HepG2 (cell line): ENCODE results near the gene SMG5. TPM values are rescaled to one million over a fixed set of nuclear protein-coding genes. Genes with fewer than 3 reads are reported as not detected.
A peak's percentile ranks its signal among the peaks of the same experiment; 100 is the strongest.

Experiments
- HNRNPLL ChIP-seq: fragments of 200-400 bp; formaldehyde crosslinking; IDR thresholded peaks from 2 replicates; pipeline ENCODE4 v1.6.1; 2017; ENCODE audit warnings: mild to moderate bottlenecking, low read depth, low read length; ENCODE audit not compliant: poor library complexity, severe bottlenecking
- NFIC ChIP-seq: IDR thresholded peaks from 2 replicates; pipeline ENCODE4 v1.6.1; 2012; ENCODE audit warnings: mild to moderate bottlenecking, low read length, inconsistent platforms
- NR2F2 ChIP-seq: IDR thresholded peaks from 2 replicates; pipeline ENCODE4 v1.6.1; 2012; ENCODE audit warnings: low read depth, inconsistent platforms, borderline replicate concordance
- SETDB1 ChIP-seq: sonication (generic); formaldehyde crosslinking; IDR thresholded peaks from 2 replicates; pipeline ENCODE4 v1.5.1; 2020; ENCODE audit warnings: missing genetic modification reagents, mild to moderate bottlenecking, borderline replicate concordance
- TSC22D2 ChIP-seq: sonication (generic); formaldehyde crosslinking; IDR thresholded peaks from 2 replicates; pipeline ENCODE4 v1.5.1; 2020; ENCODE audit warnings: missing genetic modification reagents, mild to moderate bottlenecking, borderline replicate concordance
- XBP1 ChIP-seq: sonication (generic); formaldehyde crosslinking; IDR thresholded peaks from 2 replicates; pipeline ENCODE4 v1.5.0; 2020; ENCODE audit warnings: missing genetic modification reagents
- ZFP36L1 ChIP-seq: sonication (generic); formaldehyde crosslinking; IDR thresholded peaks from 2 replicates; pipeline ENCODE4 v1.8.0; 2022; ENCODE audit warnings: mild to moderate bottlenecking, missing genetic modification reagents, moderate library complexity
- ZSCAN31 ChIP-seq: sonication (generic); formaldehyde crosslinking; IDR thresholded peaks from 2 replicates; pipeline ENCODE4 v1.5.0; 2020; ENCODE audit warnings: low read depth, mild to moderate bottlenecking, missing genetic modification reagents
- polyA plus RNA-seq, 8 experiments: library from polyadenylated mRNA; depleted of rRNA in 3 of 8; stranded (reverse) in 7 of 8; unstranded in 1 of 8; fragments of >200 nt; fragmentation: Illumina TruSeq in 4 of 8; extraction: Trizol in 4 of 8; gene quantifications; 2 replicates each; pipeline versions ENCODE4 v1.2.1 to v1.2.3, GENCODE V29; 2011 to 2016; ENCODE audit warnings: low read depth in 4 of 8, missing spikeins in 1 of 8, mixed read lengths in 1 of 8; ENCODE audit not compliant: insufficient read depth in 1 of 8
- total RNA-seq, 5 experiments: library from RNA; depleted of rRNA; stranded (reverse); fragments of >200 nt; fragmentation: Illumina TruSeq; extraction: Trizol; gene quantifications; 2 replicates each; pipeline ENCODE4 v1.2.3, GENCODE V29; 2016; ENCODE audit warnings: low read depth in 1 of 5
- TF ChIP-seq, protein P1 (sequence below), 2 experiments: sonication (generic) in 1 of 2; formaldehyde crosslinking in 1 of 2; IDR thresholded peaks; 2 replicates each; pipeline versions ENCODE4 v1.4.0 to v1.6.1; 2018 to 2020; ENCODE audit warnings: missing genetic modification reagents in 2 of 2, borderline replicate concordance in 1 of 2, low read depth in 1 of 2, mild to moderate bottlenecking in 1 of 2, missing biosample characterization in 1 of 2
- TF ChIP-seq, protein P2 (sequence below): IDR thresholded peaks from 2 replicates; pipeline ENCODE4 v1.6.1; 2016; ENCODE audit warnings: low read depth
- TF ChIP-seq, protein P3 (sequence below): IDR thresholded peaks from 2 replicates; pipeline ENCODE4 v1.6.1; 2012; ENCODE audit warnings: low read depth, low read length, improper control_type of control experiment
- TF ChIP-seq, protein P4 (sequence below): sonication (generic); formaldehyde crosslinking; IDR thresholded peaks from 2 replicates; pipeline ENCODE4 v1.9.0; 2022; ENCODE audit warnings: missing genetic modification reagents, mild to moderate bottlenecking, borderline replicate concordance
- TF ChIP-seq, protein P5 (sequence below): sonication (generic); formaldehyde crosslinking; IDR thresholded peaks from 2 replicates; pipeline ENCODE4 v1.4.0; 2020; ENCODE audit warnings: missing genetic modification reagents, borderline replicate concordance
- TF ChIP-seq, protein P6 (sequence below): sonication (generic); formaldehyde crosslinking; IDR thresholded peaks from 2 replicates; pipeline ENCODE4 v1.4.0; 2020; ENCODE audit warnings: missing genetic modification reagents, low read depth, mild to moderate bottlenecking, borderline replicate concordance
- TF ChIP-seq, protein P7 (sequence below): sonication (generic); formaldehyde crosslinking; IDR thresholded peaks from 2 replicates; pipeline ENCODE4 v1.8.1; 2022; ENCODE audit warnings: mild to moderate bottlenecking, missing genetic modification reagents
- TF ChIP-seq, protein P8 (sequence below): sonication (generic); formaldehyde crosslinking; IDR thresholded peaks from 2 replicates; pipeline ENCODE4 v1.4.0; 2020; ENCODE audit warnings: mild to moderate bottlenecking, missing genetic modification reagents

The SMG5 gene
- total and polyA plus RNA-seq, 2 of the 13 experiments (the other 11 are each of a cell fraction or from before 2014, with no cell fraction given) = 50.5 to 84.0 TPM

DNA sequence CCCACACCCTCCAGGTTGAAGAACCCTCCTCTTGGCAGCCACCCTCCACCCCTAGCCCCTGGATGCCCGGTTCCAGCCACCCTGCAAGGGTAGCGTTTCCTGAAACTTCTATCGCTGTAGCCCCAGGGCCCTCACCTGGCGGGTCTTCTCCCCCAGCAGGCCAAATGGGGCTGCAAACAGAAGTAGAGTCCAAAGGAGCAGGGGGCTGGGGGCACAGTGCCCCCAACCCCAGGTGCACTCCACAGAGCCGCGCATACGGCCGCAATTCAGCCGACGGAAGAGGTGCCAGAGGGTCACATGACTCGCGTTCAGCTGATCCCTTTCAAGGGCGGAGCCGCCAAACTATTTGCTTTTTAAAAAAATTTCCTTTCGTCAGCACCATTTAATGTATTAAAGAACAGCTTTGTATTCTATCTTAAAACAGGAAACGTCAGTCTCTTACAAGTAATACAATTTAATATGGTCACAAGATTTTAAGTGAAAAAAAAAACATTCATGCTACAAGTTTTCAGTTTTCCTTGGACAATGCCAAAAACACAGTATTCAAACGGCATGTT, 12.8 kb upstream of the SMG5 start, which contains the start of gene GLMP (continued):
- TF ChIP-seq, protein P1, sequence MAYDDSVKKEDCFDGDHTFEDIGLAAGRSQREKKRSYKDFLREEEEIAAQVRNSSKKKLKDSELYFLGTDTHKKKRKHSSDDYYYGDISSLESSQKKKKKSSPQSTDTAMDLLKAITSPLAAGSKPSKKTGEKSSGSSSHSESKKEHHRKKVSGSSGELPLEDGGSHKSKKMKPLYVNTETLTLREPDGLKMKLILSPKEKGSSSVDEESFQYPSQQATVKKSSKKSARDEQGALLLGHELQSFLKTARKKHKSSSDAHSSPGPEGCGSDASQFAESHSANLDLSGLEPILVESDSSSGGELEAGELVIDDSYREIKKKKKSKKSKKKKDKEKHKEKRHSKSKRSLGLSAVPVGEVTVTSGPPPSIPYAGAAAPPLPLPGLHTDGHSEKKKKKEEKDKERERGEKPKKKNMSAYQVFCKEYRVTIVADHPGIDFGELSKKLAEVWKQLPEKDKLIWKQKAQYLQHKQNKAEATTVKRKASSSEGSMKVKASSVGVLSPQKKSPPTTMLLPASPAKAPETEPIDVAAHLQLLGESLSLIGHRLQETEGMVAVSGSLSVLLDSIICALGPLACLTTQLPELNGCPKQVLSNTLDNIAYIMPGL (CRISPR knock-in tag; IDR thresholded peaks at IDR 0.05; ENCODE audit: borderline replicate concordance in 1 of 2, low read depth in 1 of 2) = no peak
- TF ChIP-seq ZFP36L1 (CRISPR knock-in tag) (peak; percentile 41; the same call in 1 of the 2 replicates), NFIC (no peak), NR2F2 (no peak), SETDB1 (no peak), TSC22D2 (no peak), XBP1 (CRISPR knock-in tag) (no peak), HNRNPLL (no peak), ZSCAN31 (no peak)
- TF ChIP-seq, protein P2, sequence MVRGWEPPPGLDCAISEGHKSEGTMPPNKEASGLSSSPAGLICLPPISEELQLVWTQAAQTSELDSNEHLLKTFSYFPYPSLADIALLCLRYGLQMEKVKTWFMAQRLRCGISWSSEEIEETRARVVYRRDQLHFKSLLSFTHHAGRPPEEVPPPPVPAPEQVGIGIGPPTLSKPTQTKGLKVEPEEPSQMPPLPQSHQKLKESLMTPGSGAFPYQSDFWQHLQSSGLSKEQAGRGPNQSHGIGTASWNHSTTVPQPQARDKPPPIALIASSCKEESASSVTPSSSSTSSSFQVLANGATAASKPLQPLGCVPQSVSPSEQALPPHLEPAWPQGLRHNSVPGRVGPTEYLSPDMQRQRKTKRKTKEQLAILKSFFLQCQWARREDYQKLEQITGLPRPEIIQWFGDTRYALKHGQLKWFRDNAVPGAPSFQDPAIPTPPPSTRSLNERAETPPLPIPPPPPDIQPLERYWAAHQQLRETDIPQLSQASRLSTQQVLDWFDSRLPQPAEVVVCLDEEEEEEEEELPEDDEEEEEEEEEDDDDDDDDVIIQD = no peak
- TF ChIP-seq, protein P3, sequence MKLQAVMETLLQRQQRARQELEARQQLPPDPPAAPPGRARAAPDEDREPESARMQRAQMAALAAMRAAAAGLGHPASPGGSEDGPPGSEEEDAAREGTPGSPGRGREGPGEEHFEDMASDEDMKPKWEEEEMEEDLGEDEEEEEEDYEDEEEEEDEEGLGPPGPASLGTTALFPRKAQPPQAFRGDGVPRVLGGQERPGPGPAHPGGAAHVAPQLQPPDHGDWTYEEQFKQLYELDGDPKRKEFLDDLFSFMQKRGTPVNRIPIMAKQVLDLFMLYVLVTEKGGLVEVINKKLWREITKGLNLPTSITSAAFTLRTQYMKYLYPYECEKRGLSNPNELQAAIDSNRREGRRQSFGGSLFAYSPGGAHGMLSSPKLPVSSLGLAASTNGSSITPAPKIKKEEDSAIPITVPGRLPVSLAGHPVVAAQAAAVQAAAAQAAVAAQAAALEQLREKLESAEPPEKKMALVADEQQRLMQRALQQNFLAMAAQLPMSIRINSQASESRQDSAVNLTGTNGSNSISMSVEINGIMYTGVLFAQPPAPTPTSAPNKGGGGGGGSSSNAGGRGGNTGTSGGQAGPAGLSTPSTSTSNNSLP = no peak
- TF ChIP-seq, protein P4, sequence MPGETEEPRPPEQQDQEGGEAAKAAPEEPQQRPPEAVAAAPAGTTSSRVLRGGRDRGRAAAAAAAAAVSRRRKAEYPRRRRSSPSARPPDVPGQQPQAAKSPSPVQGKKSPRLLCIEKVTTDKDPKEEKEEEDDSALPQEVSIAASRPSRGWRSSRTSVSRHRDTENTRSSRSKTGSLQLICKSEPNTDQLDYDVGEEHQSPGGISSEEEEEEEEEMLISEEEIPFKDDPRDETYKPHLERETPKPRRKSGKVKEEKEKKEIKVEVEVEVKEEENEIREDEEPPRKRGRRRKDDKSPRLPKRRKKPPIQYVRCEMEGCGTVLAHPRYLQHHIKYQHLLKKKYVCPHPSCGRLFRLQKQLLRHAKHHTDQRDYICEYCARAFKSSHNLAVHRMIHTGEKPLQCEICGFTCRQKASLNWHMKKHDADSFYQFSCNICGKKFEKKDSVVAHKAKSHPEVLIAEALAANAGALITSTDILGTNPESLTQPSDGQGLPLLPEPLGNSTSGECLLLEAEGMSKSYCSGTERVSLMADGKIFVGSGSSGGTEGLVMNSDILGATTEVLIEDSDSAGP (CRISPR knock-in tag) = peak; percentile 31; the same call in 1 of the 2 replicates
- TF ChIP-seq, protein P5, sequence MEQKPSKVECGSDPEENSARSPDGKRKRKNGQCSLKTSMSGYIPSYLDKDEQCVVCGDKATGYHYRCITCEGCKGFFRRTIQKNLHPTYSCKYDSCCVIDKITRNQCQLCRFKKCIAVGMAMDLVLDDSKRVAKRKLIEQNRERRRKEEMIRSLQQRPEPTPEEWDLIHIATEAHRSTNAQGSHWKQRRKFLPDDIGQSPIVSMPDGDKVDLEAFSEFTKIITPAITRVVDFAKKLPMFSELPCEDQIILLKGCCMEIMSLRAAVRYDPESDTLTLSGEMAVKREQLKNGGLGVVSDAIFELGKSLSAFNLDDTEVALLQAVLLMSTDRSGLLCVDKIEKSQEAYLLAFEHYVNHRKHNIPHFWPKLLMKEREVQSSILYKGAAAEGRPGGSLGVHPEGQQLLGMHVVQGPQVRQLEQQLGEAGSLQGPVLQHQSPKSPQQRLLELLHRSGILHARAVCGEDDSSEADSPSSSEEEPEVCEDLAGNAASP (CRISPR knock-in tag) = no peak
- TF ChIP-seq, protein P6, sequence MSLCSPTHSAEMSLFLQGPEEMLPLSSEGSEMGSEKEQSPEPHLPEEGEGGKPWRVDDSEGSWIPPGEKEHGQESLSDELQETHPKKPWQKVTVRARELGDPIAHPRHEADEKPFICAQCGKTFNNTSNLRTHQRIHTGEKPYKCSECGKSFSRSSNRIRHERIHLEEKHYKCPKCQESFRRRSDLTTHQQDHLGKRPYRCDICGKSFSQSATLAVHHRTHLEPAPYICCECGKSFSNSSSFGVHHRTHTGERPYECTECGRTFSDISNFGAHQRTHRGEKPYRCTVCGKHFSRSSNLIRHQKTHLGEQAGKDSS (CRISPR knock-in tag) = no peak
- TF ChIP-seq, protein P7, sequence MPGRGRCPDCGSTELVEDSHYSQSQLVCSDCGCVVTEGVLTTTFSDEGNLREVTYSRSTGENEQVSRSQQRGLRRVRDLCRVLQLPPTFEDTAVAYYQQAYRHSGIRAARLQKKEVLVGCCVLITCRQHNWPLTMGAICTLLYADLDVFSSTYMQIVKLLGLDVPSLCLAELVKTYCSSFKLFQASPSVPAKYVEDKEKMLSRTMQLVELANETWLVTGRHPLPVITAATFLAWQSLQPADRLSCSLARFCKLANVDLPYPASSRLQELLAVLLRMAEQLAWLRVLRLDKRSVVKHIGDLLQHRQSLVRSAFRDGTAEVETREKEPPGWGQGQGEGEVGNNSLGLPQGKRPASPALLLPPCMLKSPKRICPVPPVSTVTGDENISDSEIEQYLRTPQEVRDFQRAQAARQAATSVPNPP (CRISPR knock-in tag) = no peak
- TF ChIP-seq, protein P8, sequence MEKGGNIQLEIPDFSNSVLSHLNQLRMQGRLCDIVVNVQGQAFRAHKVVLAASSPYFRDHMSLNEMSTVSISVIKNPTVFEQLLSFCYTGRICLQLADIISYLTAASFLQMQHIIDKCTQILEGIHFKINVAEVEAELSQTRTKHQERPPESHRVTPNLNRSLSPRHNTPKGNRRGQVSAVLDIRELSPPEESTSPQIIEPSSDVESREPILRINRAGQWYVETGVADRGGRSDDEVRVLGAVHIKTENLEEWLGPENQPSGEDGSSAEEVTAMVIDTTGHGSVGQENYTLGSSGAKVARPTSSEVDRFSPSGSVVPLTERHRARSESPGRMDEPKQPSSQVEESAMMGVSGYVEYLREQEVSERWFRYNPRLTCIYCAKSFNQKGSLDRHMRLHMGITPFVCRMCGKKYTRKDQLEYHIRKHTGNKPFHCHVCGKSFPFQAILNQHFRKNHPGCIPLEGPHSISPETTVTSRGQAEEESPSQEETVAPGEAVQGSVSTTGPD (CRISPR knock-in tag) = no peak
